A549 (cell line): ENCODE measurements around the gene WSCD2. TPM values are rescaled to one million over a fixed set of nuclear protein-coding genes. Genes with fewer than 3 reads are reported as not detected.

ENCODE experiments used
- ATAC-seq, 2 experiments: fragments of 200-7000 bp in 1 of 2; fragments of >200 bp in 1 of 2; cut with Nextera tagmentation in 1 of 2; cut with Tn5 transposase in 1 of 2; 3 replicates each; pipeline versions ENCODE4 v1.8.0 to v1.9.1; 2018 to 2020; ENCODE audit warnings: mild to moderate bottlenecking in 1 of 2, moderate library complexity in 1 of 2
- CTCF ChIA-PET: fragments of 300-600 bp; sonication (Branson Sonifier 250); formaldehyde crosslinking; extraction: SDS; loops from one replicate; lab custom pipeline; 2021; ENCODE audit warnings: antibody characterized with exemption, inconsistent platforms; lab: Yijun Ruan, JAX
- POLR2A ChIA-PET: fragments of 350-600 bp; formaldehyde crosslinking; extraction: SDS; loops from one replicate; lab custom pipeline; 2021; ENCODE audit warnings: antibody characterized with exemption, inconsistent platforms; lab: Yijun Ruan, JAX
- DNase-seq, 2 experiments: peaks; one replicate each; pipeline versions ENCODE4 v3.0.0 to v3.0.0-alpha.2; 2011 to 2016; ENCODE audit warnings: low read depth in 1 of 2, low spot score in 1 of 2
- FAIRE-seq: peaks from 2 replicates; lab custom pipeline; 2011; peaks lifted over from hg19 to GRCh38; lab: Jason Lieb, UNC
- H3K27ac ChIP-seq, 2 experiments: fragments of >200 bp; sonication (Bioruptor Twin); formaldehyde crosslinking; 3 replicates each; pipeline ENCODE4 v1.5.1; 2016 to 2017
- H3K4me1 ChIP-seq: fragments of >200 bp; sonication (Bioruptor Twin); formaldehyde crosslinking; 3 replicates; pipeline ENCODE4 v1.6.1; 2016
- H3K4me2 ChIP-seq: fragments of >200 bp; sonication (Bioruptor Twin); formaldehyde crosslinking; 3 replicates; pipeline ENCODE4 v1.6.1; 2016
- H3K4me3 ChIP-seq: fragments of >200 bp; sonication (Bioruptor Twin); formaldehyde crosslinking; 3 replicates; pipeline ENCODE4 v1.5.1; 2016
- H3K9me3 ChIP-seq: fragments of >200 bp; sonication (Bioruptor Twin); formaldehyde crosslinking; 3 replicates; pipeline ENCODE4 v1.6.1; 2016
- BHLHE40 ChIP-seq: IDR thresholded peaks from 2 replicates; pipeline ENCODE4 v1.6.1; 2012; ENCODE audit warnings: low read depth, low read length, inconsistent platforms
- CBX2 ChIP-seq: fragments of 200-600 bp; sonication (generic); IDR thresholded peaks from 2 replicates; pipeline ENCODE4 v1.6.1; 2016; ENCODE audit warnings: low read depth, mild to moderate bottlenecking, borderline replicate concordance
- CEBPB ChIP-seq, 2 experiments: fragments of >200 bp in 1 of 2; sonication (Bioruptor Twin) in 1 of 2; formaldehyde crosslinking in 1 of 2; IDR thresholded peaks; 2 replicates each; pipeline ENCODE4 v1.6.1; 2012 to 2016
- EHMT2 ChIP-seq: fragments of 200-600 bp; sonication (generic); IDR thresholded peaks from 2 replicates; pipeline ENCODE4 v1.6.1; 2016; ENCODE audit warnings: antibody characterized with exemption, low read depth, mild to moderate bottlenecking, moderate library complexity
- EP300 ChIP-seq, 2 experiments: fragments of >200 bp; sonication (Bioruptor Twin); formaldehyde crosslinking; IDR thresholded peaks; 2 replicates in 1 of 2; 3 replicates in 1 of 2; pipeline ENCODE4 v1.6.1; 2016 to 2017
- GATA3 ChIP-seq: IDR thresholded peaks from 2 replicates; pipeline ENCODE4 v1.6.1; 2012; ENCODE audit warnings: borderline replicate concordance
- HDAC2 ChIP-seq: fragments of 200-600 bp; sonication (generic); IDR thresholded peaks from 2 replicates; pipeline ENCODE4 v1.6.1; 2016
- HOXA7 ChIP-seq: fragments of 250-450 bp; sonication (Bioruptor Pico); IDR thresholded peaks from 2 replicates; pipeline ENCODE4 v1.5.0; 2020; ENCODE audit warnings: mild to moderate bottlenecking, moderate library complexity
- KDM5A ChIP-seq: fragments of 200-600 bp; sonication (generic); IDR thresholded peaks from 2 replicates; pipeline ENCODE4 v1.6.1; 2016; ENCODE audit warnings: antibody characterized with exemption, mild to moderate bottlenecking
- MAZ ChIP-seq: fragments of 150-350 bp; IDR thresholded peaks from 2 replicates; pipeline ENCODE4 v1.6.1; 2014; ENCODE audit warnings: antibody characterized with exemption, low read depth, low read length, borderline replicate concordance
- NFE2L2 ChIP-seq: fragments of 150-350 bp; conservative IDR thresholded peaks from 2 replicates; pipeline ENCODE4 v1.6.1; 2014; ENCODE audit warnings: low read length
- NPAS2 ChIP-seq: fragments of 250-450 bp; sonication (Bioruptor Pico); IDR thresholded peaks from 2 replicates; pipeline ENCODE4 v1.8.0; 2022; ENCODE audit warnings: mild to moderate bottlenecking, moderate library complexity, borderline replicate concordance
- NR3C1 ChIP-seq: fragments of >200 bp; sonication (Bioruptor Twin); formaldehyde crosslinking; IDR thresholded peaks from 3 replicates; pipeline ENCODE4 v1.6.1; 2017
- POLR2A ChIP-seq: IDR thresholded peaks from 2 replicates; pipeline ENCODE4 v1.6.1; 2012; ENCODE audit warnings: mild to moderate bottlenecking, low read length
- POLR2AphosphoS2 ChIP-seq: conservative IDR thresholded peaks from 2 replicates; pipeline ENCODE4 v1.6.1; 2012; ENCODE audit warnings: low read length, improper control_type of control experiment, inconsistent platforms
- RAD21 ChIP-seq, 2 experiments: fragments of >200 bp in 1 of 2; sonication (Bioruptor Twin) in 1 of 2; formaldehyde crosslinking in 1 of 2; IDR thresholded peaks in 1 of 2; conservative IDR thresholded peaks in 1 of 2; 2 replicates in 1 of 2; 3 replicates in 1 of 2; pipeline ENCODE4 v1.6.1; 2012 to 2018; ENCODE audit warnings: inconsistent platforms in 1 of 2
- RARB ChIP-seq: fragments of 250-450 bp; sonication (Bioruptor Pico); IDR thresholded peaks from 2 replicates; pipeline ENCODE4 v1.8.0; 2021; ENCODE audit warnings: mild to moderate bottlenecking, moderate library complexity
- RCOR1 ChIP-seq: fragments of 150-350 bp; IDR thresholded peaks from 2 replicates; pipeline ENCODE4 v1.6.1; 2014; ENCODE audit warnings: antibody characterized with exemption, low read length, low read depth
- RNF2 ChIP-seq: fragments of 200-600 bp; sonication (generic); IDR thresholded peaks from 2 replicates; pipeline ENCODE4 v1.6.1; 2016; ENCODE audit warnings: low read depth, mild to moderate bottlenecking, antibody characterized with exemption, moderate library complexity, borderline replicate concordance
- SMC3 ChIP-seq: fragments of >200 bp; sonication (Bioruptor Twin); formaldehyde crosslinking; IDR thresholded peaks from 3 replicates; pipeline ENCODE4 v1.6.1; 2018; ENCODE audit warnings: inconsistent platforms
- SREBF2 ChIP-seq: fragments of 450-650 bp; IDR thresholded peaks from 2 replicates; pipeline ENCODE4 v1.6.1; 2014; ENCODE audit warnings: mild to moderate bottlenecking, moderate library complexity
- TFCP2L1 ChIP-seq: fragments of 250-450 bp; sonication (Bioruptor Pico); IDR thresholded peaks from 2 replicates; pipeline ENCODE4 v1.5.0; 2021; ENCODE audit warnings: mild to moderate bottlenecking
- TP53 ChIP-seq: fragments of 250-450 bp; sonication (Bioruptor Pico); IDR thresholded peaks from 2 replicates; pipeline ENCODE4 v1.5.0; 2021; ENCODE audit warnings: mild to moderate bottlenecking, moderate library complexity
- ZFP36 ChIP-seq: fragments of 450-650 bp; IDR thresholded peaks from 2 replicates; pipeline ENCODE4 v1.6.1; 2014; ENCODE audit warnings: borderline replicate concordance; ENCODE audit not compliant: partially characterized antibody
- WGBS: methylation state at CpG from one replicate; pipeline ENCODE4 v1.1.6; 2017; ENCODE audit errors: missing lambda C conversion rate; 5-methylcytosine and 5-hydroxymethylcytosine counted together
- polyA plus RNA-seq, 4 experiments: library from polyadenylated mRNA; depleted of rRNA in 3 of 4; stranded (reverse); fragments of >200 nt; fragmentation: RNase III in 1 of 4; extraction: RNeasy Plus Mini Kit Qiagen cat#74134 plus additional on column Dnase treatment in 1 of 4; gene quantifications; 2 replicates in 3 of 4; 3 replicates in 1 of 4; pipeline ENCODE4 v1.2.3, GENCODE V29; 2011 to 2017
- TF ChIP-seq, protein P1 (sequence below): IDR thresholded peaks from 2 replicates; pipeline ENCODE4 v1.6.1; 2012
- TF ChIP-seq, protein P2 (sequence below): fragments of 250-450 bp; sonication (Bioruptor Pico); IDR thresholded peaks from 2 replicates; pipeline ENCODE4 v1.5.0; 2020; ENCODE audit warnings: low read depth, mild to moderate bottlenecking, moderate library complexity
- TF ChIP-seq, protein P3 (sequence below): fragments of 250-450 bp; sonication (Bioruptor Pico); IDR thresholded peaks from 2 replicates; pipeline ENCODE4 v1.5.0; 2021; ENCODE audit warnings: mild to moderate bottlenecking, moderate library complexity, borderline replicate concordance
- TF ChIP-seq, protein P4 (sequence below): fragments of 450-650 bp; IDR thresholded peaks from 2 replicates; pipeline ENCODE4 v1.6.1; 2014; ENCODE audit warnings: antibody characterized with exemption

The WSCD2 gene
- polyA plus RNA-seq, 2 of the 4 experiments (the other 2 are of a cell fraction): not detected

DNA sequence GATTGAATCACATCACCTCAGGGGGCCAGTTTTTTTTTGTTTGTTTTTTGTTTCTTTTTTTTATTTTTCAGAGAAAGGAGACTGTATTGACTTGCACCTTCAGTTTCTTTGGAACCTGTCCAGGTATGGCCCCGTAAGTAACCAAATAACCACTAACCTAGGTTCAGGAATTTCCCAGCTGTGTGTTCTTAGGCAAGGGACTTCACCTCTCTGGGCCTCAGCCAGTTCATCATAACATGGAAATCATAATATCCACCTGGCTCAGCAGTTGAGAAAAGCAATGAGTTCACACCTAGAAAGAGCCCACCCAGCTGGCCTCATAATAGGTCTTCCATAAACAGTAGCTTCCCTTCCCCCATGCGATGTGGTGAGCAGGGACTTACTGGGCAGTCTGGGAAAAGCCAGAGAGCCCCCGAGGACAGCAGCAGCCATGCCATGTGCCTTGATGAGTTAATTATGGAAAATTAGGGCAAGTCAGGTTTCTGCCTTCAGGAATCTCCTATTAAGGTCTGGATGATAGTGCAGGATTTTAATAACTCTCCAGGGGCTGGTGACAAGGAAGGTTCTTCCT lies 27.4 kb upstream of the WSCD2 start:
- H3K27ac ChIP-seq: no peak overlapping the region
- FAIRE-seq: no peak
- H3K9me3 ChIP-seq: no peaks in the 10 kb centered on the region
- ChIA-PET POLR2A (no interaction called here), CTCF (interaction anchor here (1.3 kb wide), 1 partner anchor 94 kb away, joined by 4 read pairs; no protein-coding TSS in a partner anchor)
- no peak overlapping the region for H3K4me2 ChIP-seq
- TF ChIP-seq SMC3 (no peak), CEBPB (IDR thresholded peaks at IDR 0.05) (no peak), RARB (no peak), KDM5A (no peak), MAZ (no peak), EP300 (IDR thresholded peaks at IDR 0.05) (no peak), TFCP2L1 (CRISPR knock-in tag) (no peak)
- TF ChIP-seq, protein P1, sequence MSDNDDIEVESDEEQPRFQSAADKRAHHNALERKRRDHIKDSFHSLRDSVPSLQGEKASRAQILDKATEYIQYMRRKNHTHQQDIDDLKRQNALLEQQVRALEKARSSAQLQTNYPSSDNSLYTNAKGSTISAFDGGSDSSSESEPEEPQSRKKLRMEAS: no peak
- no peak for DNase-seq
- H3K4me3 ChIP-seq: no peak overlapping the region
- no peaks in the 10 kb centered on the region for H3K4me1 ChIP-seq
- no peak for ATAC-seq
- WGBS: 9% methylated on average over 3 of the region's 3 CpGs

DNA sequence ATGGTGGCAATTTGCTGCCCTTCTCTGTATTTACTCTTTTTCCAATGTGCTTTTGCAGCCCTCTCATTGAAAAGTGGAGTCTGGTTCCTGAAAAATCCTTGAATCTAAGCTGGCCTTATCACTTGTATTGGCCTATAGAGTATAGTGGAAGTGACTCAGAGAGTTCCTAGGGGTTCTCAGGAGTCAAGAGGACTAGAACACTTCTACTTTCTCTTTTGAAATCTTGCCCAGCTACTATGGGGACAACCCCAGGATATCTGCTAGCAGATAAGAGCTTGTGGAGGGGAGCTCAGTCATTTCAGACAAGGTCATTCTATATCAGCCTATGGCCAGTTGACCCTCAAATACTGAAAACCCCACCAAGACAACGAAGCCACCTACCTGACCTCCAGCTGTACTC lies 26.7 kb upstream of the WSCD2 start:
- ChIA-PET POLR2A (no interaction called here), CTCF (no interaction called here)
- H3K9me3 ChIP-seq: no peaks in the 10 kb centered on the region
- DNase-seq (no peak), ATAC-seq (no peak), FAIRE-seq (no peak)
- 7% methylated on average over 1 of the region's 1 CpG for WGBS
- no peak overlapping the region for H3K4me2 ChIP-seq
- H3K27ac ChIP-seq: no peak overlapping the region
- no peaks in the 10 kb centered on the region for H3K4me1 ChIP-seq
- TF ChIP-seq EHMT2: no peak
- no peak for TF ChIP-seq BHLHE40
- no peak for TF ChIP-seq POLR2A
- no peak for TF ChIP-seq NPAS2 (CRISPR knock-in tag)
- no peak for TF ChIP-seq HDAC2
- TF ChIP-seq RNF2: no peak
- TF ChIP-seq SREBF2: no peak
- no peak for TF ChIP-seq ZFP36
- TF ChIP-seq RAD21 (conservative IDR thresholded peaks at IDR 0.05 in 1 of 2, IDR thresholded peaks at IDR 0.05 in 1 of 2): no peak
- no peak for TF ChIP-seq CBX2
- no peak for TF ChIP-seq POLR2AphosphoS2
- TF ChIP-seq, protein P2, sequence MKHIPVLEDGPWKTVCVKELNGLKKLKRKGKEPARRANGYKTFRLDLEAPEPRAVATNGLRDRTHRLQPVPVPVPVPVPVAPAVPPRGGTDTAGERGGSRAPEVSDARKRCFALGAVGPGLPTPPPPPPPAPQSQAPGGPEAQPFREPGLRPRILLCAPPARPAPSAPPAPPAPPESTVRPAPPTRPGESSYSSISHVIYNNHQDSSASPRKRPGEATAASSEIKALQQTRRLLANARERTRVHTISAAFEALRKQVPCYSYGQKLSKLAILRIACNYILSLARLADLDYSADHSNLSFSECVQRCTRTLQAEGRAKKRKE (CRISPR knock-in tag): no peak
- no peak for TF ChIP-seq NFE2L2
- no peak overlapping the region for H3K4me3 ChIP-seq

DNA sequence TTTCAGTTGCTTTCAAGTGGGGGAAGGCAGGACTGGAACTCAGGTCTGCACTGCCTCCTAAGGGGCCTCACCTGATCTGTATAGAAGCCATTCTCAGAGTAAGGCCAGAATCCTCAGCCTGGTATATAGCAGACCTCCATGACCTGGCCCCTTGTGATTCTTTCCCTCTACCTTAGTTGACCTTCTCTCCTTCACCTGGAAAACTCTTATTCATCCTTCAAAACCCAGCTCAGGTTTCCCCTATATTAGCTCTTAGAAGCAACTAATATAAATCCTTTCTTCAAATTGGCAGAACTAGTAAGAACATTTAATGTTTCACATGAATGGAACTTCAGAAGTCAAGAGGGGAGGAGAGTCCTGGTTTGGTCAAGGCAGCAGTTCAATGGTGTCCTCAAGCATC lies 26.0 kb upstream of the WSCD2 start:
- no peak overlapping the region for H3K4me2 ChIP-seq
- CTCF ChIA-PET: interaction anchor here (0.6 kb wide), 1 partner anchor 291 kb away, joined by 3 read pairs; no protein-coding TSS in a partner anchor
- TF ChIP-seq, protein P2 (CRISPR knock-in tag): no peak
- TF ChIP-seq HOXA7 (no peak), GATA3 (no peak), TP53 (CRISPR knock-in tag) (no peak), NR3C1 (no peak), RCOR1 (no peak)
- TF ChIP-seq, protein P3, sequence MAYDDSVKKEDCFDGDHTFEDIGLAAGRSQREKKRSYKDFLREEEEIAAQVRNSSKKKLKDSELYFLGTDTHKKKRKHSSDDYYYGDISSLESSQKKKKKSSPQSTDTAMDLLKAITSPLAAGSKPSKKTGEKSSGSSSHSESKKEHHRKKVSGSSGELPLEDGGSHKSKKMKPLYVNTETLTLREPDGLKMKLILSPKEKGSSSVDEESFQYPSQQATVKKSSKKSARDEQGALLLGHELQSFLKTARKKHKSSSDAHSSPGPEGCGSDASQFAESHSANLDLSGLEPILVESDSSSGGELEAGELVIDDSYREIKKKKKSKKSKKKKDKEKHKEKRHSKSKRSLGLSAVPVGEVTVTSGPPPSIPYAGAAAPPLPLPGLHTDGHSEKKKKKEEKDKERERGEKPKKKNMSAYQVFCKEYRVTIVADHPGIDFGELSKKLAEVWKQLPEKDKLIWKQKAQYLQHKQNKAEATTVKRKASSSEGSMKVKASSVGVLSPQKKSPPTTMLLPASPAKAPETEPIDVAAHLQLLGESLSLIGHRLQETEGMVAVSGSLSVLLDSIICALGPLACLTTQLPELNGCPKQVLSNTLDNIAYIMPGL: no peak
- TF ChIP-seq, protein P4, sequence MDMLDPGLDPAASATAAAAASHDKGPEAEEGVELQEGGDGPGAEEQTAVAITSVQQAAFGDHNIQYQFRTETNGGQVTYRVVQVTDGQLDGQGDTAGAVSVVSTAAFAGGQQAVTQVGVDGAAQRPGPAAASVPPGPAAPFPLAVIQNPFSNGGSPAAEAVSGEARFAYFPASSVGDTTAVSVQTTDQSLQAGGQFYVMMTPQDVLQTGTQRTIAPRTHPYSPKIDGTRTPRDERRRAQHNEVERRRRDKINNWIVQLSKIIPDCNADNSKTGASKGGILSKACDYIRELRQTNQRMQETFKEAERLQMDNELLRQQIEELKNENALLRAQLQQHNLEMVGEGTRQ: no peak
- no peak overlapping the region for H3K27ac ChIP-seq
- H3K4me1 ChIP-seq: no peaks in the 10 kb centered on the region
- FAIRE-seq: no peak
- POLR2A ChIA-PET: no interaction called here
- ATAC-seq: no peak
- no peak for DNase-seq
- H3K9me3 ChIP-seq: no peaks in the 10 kb centered on the region
- H3K4me3 ChIP-seq: no peak overlapping the region
